Hepatocyte (in vitro differentiated cells): ENCODE results near the gene GTF2E1.

Experiments
- CTCF ChIP-seq: fragments of 200-600 bp; sonication (generic); IDR thresholded peaks from 2 replicates; pipeline ENCODE4 v1.5.1; 2016; ENCODE audit warnings: antibody characterized with exemption, mild to moderate bottlenecking; ENCODE audit not compliant: poor library complexity
- EZH2 ChIP-seq: fragments of 200-600 bp; sonication (generic); IDR thresholded peaks from 2 replicates; pipeline ENCODE4 v1.6.1; 2016; ENCODE audit warnings: antibody characterized with exemption, mild to moderate bottlenecking, borderline replicate concordance
- EZH2phosphoT487 ChIP-seq: fragments of 200-600 bp; sonication (generic); IDR thresholded peaks from one replicate; pipeline ENCODE4 v1.6.1; 2018; ENCODE audit warnings: antibody characterized with exemption, mild to moderate bottlenecking, low read depth, moderate library complexity; ENCODE audit not compliant: unreplicated experiment, severe bottlenecking

GRCh38 chr3:120795017-120795648, 52.6 kb downstream of the GTF2E1 start:
- TF ChIP-seq EZH2 = no peak
- TF ChIP-seq CTCF = peak; percentile 71
- no peak for TF ChIP-seq EZH2phosphoT487
